NCI-H2227 treated with DMSO at 0.1 percent for 48 hours (cell line): ENCODE results near the gene SP140.
"Not testable (repeated sequence)": the region's sequence is repeated elsewhere in the genome, so short reads cannot be mapped to it uniquely, and the experiment has no call there.

ENCODE experiments used
- DNase-seq: peaks from one replicate; lab custom pipeline; 2025; lab: John Stamatoyannopoulos, UW

SP140 gene

GRCh38 chr2:230226051-230226551 lies 565 bp downstream of the SP140 start:
- no peak for DNase-seq

DNA sequence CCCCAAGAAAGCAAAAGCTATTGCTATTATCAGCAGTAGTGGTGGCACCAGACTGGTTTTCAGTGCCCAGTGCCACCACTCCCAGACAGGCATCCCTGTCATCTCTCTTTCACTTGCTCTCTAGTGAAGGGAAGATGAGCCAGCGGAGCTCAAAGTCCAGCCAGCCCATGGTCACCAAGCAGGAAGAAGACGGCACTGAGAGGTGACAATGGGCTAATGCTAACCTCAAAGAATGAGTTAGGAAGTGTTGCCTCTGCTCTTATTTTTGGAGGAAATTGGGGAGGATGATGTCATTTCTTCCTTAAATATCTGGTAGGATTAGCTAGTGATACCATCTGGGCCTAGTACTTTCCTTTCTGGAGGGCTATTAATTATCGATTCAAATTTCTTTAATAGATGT lies 1.7 kb downstream of the SP140 start:
- no peak for DNase-seq

- DNase-seq, result no peak
Observed at GRCh38 chr2:230230087-230230486, 4.6 kb downstream of the SP140 start.

DNA sequence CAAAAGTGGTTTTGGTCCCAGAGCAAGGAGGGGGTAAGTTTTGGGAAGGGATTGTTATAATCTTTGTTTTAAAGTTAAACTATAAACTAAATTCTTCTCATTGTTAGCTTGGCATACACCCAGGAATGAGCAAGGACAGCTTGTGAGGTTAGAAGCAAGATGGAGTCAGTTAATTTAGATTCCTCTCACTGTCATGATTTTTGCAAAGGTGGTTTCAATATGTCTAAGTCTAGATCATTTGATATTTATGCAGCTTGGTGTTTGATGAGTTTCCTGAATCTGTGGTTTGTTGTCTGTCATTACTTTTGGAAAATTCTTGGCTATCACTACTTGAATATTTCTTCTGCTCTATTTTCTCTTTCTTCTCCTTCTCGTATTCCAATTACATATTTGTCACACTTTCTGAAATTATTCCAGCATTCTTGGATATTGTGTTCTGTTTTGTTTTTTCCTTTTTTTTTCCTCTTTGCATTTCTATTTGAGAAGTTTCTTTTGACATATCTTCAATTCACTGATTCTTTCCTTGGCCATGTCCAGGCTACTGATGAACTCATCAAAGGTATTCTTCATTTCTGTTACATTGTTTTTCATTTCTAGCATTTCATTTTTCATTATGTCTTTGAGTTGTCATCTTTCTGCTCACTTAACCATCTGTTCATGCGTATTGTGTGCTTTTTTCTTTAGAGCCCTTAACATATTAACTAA lies 5.1 kb downstream of the SP140 start:
- no peak for DNase-seq

DNA sequence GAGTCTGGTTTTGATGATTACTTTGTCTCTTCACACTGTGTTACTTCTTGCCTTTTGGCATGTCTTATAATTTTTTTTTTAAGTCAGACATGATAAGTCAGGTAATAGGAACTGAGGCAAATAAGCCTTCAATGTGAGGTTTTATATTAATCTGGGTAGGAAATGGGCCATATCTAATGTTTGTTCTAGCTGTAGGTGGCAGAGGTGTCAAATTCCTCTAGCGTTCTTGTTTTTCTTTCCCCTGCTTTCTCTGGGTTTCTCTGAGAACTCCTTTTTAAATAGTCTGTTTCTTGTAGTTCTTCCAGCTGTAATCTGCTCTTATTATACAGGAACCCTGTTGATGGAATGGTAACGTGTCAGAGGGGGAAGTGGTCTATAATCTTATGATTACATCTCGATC lies 5.7 kb downstream of the SP140 start:
- DNase-seq, result no peak

GRCh38 chr2:230234122-230234722 lies 8.7 kb downstream of the SP140 start:
- no peak for DNase-seq

- DNase-seq, result no peak
Observed at GRCh38 chr2:230234845-230235244, 9.3 kb downstream of the SP140 start.

DNA sequence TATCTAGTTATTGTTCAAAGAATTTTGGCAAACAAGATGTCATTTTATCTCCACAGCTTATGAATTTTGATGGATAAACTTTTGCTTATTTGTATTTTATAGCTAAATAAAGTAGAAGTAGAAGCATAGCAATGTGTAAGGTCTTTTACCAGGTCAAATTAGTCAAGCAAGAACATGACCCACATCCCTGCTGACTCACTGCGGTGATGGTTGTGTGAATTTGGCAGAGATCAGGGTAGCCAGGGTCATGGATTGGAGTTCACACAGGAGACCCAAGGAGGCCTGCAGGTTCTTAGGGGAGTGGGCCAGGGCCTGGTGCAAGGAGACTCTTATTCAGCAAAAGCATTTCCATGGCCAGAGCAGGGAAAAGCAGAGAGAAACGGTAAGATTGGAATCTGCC lies 18.7 kb downstream of the SP140 start:
- DNase-seq, result no peak

GRCh38 chr2:230246206-230246605 lies 20.7 kb downstream of the SP140 start:
- DNase-seq, result no peak

- no peak for DNase-seq
Observed at GRCh38 chr2:230250231-230250630, 24.7 kb downstream of the SP140 start.

DNA sequence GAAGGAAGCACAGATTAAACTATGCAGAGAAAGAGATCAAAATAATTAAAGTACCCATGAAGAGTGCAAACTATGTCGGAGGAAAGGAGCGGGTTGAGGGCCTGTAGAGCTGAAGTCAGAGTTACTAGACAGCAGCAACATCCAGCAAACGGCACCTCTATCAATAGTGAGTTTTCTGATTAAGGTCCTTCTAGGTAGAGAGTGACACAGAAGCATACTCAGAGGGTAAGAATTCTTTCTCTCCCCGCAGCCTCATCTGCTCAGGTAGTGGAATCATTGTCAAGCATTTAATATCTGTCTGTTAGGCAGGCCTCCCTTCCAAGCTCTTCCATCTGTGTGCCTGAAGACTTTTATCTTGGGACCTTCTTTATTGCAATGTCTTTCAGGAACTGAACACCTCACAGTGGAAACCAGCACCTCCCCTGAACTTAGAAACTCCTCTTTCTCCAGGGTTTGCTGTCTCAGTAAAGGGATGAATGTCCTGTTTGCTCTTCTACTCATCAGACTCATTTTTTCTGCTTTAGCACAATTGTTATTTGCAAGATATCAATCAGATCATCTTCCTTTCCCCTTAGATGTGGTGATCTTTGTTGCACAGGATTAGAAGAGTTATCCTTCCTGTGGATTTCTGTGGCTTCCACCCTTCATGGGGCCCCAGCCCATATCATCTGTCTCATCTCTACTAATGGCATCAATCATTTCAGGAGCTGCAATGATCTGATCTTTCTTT lies 28.8 kb downstream of the SP140 start:
- DNase-seq, result no peak

DNA sequence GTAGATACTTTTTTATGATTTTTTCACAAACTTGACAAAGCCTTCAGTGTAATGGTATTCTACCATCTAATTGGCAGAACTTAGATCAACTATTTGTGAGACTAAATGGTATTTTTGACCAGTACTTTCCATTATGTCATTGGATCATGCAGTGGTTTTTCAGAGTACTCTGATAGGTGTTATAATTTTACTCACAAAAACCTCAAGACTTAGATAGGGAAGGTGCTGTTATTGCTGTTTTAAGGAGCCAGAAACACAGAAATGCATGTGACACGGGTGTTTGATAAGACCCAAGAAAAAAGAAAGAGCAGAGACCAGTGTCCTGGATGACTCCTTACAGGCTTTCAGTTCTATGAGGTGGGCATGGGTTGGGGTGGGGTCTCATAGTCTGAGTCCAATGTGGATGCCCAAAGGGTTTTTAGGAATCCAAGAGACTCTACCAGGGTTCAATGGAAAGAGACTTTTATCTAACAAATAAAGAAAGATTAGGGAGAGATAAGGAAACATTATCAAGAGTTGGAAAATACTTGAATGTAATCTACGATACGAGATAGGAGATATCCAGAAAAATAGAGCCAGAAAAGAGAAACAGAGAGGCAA lies 31.3 kb downstream of the SP140 start:
- no peak for DNase-seq

DNA sequence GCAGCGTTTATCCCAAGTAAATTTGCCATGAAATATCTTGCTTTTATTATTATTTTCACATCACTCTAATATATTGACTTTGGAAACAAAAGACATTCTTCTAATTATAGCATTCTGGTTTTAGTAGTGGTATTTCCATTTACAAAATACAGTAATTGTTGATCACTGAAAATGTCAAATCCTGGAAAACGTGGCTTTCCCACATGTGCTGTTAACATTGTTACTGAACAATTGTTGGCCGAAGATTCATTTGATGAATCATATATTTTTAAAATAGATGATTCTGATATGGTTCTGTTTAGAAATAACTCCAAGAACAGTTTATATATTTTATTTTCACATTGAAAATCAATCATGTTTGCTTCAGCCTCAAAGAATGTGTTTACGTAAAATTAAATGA lies 32.9 kb downstream of the SP140 start:
- DNase-seq, result no peak

DNA sequence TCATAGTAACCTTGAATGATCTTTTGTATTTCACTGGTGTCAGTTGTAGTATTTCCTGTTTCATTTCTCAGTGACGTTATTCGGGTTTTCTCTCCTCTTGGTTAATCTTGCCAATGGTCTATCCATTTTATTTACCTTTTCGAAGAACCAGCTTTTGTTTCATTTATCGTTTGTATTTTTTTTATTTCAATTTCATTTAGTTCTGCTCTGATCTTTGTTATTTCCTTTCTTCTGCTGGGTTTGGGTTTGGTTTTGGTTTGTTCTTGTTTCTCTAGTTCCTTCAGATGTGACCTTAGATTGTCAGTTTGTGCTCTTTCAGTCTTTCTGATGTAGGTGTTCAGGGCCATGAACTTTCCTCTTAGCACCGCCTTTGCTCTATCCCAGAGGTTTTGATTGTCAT lies 36.7 kb downstream of the SP140 start:
- DNase-seq, result no peak

- DNase-seq, result not testable (repeated sequence)
Observed at GRCh38 chr2:230264945-230265344, 39.4 kb downstream of the SP140 start.

DNA sequence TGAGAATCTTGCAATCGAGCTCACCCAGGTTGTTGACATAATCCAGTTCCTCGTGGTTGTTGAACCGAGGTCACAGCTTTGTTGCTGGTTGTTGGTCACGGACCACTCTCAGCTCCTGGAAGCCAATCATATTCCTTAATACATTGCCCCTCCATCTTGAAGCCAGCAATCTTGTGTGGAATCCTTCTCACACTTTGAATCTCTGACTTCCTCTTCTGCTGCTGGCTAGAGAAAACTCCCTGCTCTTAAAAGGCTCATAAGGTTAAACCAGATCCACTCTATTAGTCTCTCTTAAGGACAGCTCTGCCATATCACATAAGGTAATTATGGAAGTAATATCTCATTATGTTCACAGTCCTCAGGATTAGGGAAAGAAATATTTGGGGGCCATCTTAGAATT lies 41.1 kb downstream of the SP140 start:
- no peak for DNase-seq

DNA sequence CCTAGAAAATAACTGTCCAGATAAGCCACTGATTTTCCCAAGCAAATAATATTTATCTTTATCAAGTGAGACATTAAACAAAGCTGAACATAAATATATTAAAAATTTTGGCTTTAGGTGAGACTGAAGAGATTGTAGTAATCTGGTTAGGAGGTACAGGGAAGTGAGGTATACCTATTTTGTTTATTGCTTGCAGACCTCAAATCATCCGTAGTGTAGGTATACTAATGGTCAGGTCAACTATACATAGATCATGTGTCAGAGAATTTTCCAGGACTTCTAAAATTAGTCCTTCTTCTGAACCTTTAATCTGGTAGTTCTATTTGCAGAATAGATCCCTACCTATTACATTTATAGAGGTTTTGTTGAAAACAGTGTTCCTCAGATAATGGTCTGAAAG lies 41.5 kb downstream of the SP140 start:
- DNase-seq, result no peak

DNA sequence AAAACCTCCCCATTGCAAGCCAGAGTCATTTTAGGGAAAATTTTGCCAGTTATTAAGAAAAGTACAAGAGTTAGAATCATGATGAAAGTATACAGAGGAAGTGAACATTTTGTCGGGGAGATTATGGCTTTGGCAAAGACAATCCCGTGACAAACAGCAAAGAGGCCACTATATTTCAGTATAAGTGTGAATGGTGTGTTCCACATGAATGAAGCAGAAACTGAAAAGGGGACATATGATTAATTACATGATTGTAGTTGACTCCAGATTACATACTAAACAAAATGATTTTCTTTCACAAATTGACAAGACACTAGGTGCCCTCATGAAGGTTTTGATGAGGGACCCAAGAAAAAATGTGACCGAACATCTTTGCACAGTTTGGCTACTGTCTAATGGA lies 42.0 kb downstream of the SP140 start:
- no peak for DNase-seq

DNA sequence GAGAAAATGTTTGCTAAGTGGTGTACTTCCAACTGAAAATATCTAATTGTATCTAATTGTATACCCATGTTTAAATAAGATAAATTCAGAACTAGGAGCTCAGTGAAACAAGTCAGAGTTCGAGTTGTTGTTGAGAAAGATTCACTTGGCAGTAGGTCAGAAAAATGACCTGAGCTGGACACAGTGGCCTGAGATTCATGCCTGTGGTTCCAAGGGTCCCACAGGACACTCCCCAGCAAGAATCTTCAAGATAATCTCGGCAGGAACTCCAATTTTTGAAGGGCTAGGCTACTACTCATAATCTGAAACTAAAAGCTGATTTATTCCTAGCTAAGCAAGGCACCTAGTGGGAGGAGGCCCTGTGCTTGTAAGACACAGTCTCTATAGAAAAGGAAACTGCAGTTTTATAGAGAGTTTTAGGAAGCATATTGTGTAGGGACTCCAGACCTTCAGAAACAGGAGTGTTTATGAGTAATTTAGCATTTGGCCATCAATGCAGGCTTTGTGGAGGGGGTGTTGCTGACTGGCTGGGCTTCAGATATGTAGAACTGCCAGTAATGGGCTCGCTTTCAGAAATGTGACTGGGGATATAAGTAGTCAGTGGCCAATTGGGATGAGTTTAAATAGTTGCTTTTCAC lies 43.2 kb downstream of the SP140 start:
- DNase-seq, result no peak

GRCh38 chr2:230269715-230270114 lies 44.2 kb downstream of the SP140 start:
- no peak for DNase-seq

GRCh38 chr2:230282936-230283335 lies 57.4 kb downstream of the SP140 start:
- no peak for DNase-seq

- DNase-seq, result no peak
Observed at GRCh38 chr2:230286048-230286447, 60.5 kb downstream of the SP140 start.
